GM19397 (cell line): ENCODE data around the gene PGD.
"Not testable (repeated sequence)": the region's sequence is repeated elsewhere in the genome, so short reads cannot be mapped to it uniquely, and the experiment has no call there.

Experiments used
- ATAC-seq: cut with Tn5 transposase; IDR thresholded peaks from one replicate; pipeline ENCODE4 v1.9.1; 2021; ENCODE audit warnings: mild to moderate bottlenecking, moderate library complexity; ENCODE audit not compliant: unreplicated experiment

PGD gene

GRCh38 chr1:10398278-10398733 lies 558 bp upstream of the PGD start:
- peak; percentile 24 for ATAC-seq

GRCh38 chr1:10399444-10399941 lies 629 bp downstream of the PGD start:
- ATAC-seq, result no peak

DNA sequence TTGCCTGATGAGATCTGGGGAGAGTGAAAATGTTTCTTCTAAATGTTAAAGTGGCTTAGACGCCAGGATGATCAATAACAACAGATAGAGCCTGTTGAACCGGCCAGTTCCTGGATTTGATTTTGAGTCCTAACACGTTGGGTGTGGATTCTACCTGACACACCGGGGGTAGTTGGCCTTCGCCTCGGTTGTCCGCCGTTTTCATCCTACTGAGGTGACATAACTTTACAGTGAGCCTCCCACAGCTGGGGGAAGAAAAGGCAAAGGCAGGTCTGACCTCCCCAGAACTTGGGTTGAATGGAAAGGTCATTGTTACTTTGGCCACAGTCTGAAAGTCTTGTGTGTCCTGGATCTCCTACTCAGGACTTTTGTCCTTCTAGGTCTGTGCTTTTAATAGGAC lies 1.1 kb downstream of the PGD start:
- no peak for ATAC-seq

DNA sequence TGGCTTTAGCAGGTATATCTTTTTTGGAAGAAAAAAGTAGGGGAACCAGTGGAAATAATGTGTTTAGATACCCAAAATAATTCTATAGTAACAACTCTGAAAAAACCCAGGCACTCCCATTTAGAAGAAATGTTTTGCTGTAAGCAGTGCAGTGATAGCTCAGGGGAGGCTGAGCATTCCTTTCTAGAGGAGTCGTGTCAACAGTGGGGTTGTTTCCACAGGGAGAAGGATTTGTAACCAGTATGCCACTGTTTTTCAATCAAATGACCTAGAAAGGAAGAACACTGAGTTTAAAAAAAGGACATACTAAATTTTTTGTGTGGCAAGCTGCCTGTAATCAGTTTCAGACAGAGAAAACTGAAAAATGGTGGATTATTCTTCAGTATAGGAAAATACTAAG lies 2.4 kb downstream of the PGD start:
- ATAC-seq, result no peak

GRCh38 chr1:10402729-10403274 lies 3.9 kb downstream of the PGD start:
- no peak for ATAC-seq

GRCh38 chr1:10407201-10407600 lies 8.3 kb downstream of the PGD start:
- ATAC-seq, result no peak

DNA sequence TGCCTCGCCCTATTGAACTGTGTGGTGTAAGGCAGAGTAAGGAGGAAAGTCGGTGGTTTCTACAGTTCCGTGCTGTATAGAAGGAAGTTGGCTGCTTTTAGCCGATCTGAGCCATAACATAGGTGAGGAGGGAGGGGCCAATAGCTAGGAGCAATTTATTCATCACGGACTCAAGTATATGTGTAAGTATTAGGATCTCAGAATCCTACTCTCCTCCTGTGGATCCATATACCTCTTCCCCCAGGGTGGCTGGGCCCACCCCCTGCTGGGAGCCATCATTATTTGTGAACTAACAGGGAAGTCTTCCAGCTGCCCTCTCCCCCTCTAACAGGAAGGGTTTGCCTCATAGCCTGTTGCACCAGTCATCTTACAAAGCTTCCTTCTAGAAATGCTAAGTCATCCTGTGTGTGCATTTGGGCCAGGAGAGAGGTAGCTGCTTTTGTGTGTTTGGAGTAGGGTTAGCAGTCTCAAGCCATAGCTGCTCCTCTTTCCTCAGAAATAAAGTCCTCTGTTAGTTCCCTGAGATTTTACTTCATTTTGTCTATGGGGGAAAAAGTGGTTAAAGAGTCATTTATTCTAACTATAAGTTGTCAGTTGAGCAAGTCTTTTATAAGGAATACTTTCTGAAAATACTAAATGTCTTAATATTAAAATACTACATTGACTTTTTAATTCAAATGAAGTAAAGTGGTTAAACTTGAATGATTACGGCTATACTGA lies 16.5 kb downstream of the PGD start:
- ATAC-seq, result no peak

- ATAC-seq, result not testable (repeated sequence)
Observed at GRCh38 chr1:10415967-10416366, 17.1 kb downstream of the PGD start.

DNA sequence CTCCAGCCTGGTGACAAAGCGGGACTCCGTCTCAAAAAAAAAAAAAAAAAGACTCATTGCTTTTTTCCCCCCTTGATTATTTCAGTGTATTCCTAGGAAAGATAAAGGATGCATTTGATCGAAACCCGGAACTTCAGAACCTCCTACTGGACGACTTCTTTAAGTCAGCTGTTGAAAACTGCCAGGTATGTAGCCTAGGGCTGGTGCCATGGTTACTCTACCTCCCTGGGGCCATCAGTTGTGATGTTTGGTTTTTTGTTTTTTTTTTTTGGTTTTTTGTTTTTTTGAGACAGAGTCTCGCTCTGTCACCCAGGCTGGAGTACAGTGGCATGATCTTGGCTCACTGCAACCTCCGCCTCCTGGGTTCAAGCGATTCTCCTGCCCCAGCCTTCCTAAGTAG lies 19.9 kb downstream of the PGD start:
- ATAC-seq, result not testable (repeated sequence)

- no peak for ATAC-seq
Observed at GRCh38 chr1:10419351-10419750, 20.5 kb downstream of the PGD start.

DNA sequence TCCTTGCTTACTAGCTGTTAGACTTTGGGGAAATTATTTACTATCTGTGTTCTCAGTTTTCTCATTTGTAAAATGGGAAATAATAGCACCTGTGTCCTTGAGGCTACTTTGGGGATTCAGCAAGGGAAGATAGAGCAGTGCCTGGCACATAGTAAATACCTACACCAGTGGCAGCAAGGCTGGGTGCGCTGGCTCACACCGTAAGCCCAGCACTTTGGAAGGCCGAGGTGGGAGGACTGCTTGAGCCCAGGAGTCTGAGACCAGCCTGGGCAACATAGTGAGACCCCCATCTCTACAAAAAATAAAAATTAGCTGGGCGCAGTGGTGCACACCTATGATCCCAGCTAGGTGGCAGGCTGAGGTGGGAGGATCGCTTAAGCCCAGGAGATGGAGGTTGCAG lies 22.8 kb downstream of the PGD start:
- no peak for ATAC-seq

DNA sequence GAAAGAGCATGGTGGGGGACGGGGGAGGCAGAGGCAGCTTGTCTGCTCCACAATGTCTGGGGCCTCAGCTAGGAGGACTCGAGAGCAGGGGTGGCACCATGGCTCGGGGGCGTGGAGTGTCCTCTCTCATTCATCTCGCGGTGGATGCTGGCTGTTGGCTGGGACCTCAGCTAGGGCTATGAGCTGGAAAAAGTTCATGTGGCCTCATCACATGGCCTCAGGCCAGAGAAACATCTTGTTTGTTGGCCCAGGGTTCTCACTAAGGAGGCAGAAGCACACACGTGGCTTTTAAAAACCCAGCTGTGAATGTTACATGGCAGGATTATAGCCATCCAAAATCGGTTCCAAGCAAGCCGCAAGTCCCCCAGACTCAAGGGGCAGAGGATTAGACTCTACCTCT lies 25.2 kb downstream of the PGD start:
- no peak for ATAC-seq

- ATAC-seq, result no peak
Observed at GRCh38 chr1:10424651-10425050, 25.8 kb downstream of the PGD start.

GRCh38 chr1:10425826-10426534 lies 27.1 kb downstream of the PGD start:
- not testable (repeated sequence) for ATAC-seq

DNA sequence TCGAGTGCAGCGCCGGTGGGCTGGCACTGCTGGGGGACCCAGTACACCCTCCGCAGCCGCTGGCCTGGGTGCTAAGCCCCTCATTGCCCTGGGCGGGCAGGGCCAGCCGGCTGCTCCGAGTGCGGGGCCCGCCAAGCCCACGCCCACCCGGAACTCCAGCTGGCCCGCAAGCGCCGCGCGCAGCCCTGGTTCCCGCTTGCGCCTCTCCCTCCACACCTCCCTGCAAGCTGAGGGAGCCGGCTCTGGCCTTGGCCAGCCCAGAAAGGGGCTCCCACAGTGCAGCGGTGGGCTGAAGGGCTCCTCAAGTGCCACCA lies 27.6 kb downstream of the PGD start:
- ATAC-seq, result not testable (repeated sequence)

GRCh38 chr1:10428984-10429383 lies 30.1 kb downstream of the PGD start:
- no peak for ATAC-seq

- no peak for ATAC-seq
Observed at GRCh38 chr1:10429868-10430215, 31.0 kb downstream of the PGD start.

DNA sequence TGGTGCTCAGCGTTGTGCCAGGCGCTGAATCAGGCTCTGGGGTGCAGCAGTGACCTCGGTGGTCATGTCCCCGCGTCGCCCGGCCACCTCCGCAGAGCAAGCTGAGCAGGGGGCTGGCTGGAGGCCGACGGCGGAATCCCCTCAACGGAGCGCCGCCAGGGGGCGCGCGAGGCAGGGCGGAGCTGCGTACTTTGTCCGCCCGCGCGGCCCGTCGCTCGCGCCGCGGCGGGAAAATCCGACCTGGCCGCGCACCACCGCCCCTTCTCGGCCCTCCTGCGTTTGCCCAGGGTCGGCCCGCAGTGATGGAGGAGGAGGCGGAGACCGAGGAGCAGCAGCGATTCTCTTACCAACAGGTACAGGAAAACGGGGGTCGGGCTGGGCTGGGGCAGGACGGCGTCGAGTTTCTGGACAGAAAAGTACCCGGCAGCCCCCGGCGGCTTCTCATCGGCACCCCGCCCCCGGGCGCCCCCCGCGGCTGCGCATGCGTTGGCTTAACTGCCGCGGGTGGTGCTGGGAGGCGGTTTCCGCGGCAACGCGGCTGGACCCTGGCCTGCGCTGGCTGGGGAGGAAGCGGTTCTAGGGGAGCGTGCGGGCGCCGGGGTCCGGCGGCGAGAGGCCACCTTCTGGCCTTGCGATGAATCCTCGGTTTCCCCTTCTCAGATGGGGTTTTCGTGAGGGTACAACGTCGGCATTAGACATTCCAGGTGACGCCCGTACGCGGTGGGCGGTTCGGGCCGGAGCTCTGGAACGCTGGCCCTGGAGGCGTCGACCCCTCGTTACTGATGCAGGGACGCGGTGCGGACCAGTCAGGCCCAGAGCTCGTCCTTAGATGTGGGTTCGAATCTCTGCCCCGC lies 31.6 kb downstream of the PGD start, which contains the start of gene CENPS:
Gene CENPS, plus strand, starts transcription at position 218 of the 854 bp plus-strand sequence. Its CDS starts 85 bp downstream, at position 303.
- ATAC-seq, result peak; percentile 79

GRCh38 chr1:10431070-10431730 lies 32.3 kb downstream of the PGD start:
- ATAC-seq, result no peak

- ATAC-seq, result no peak
Observed at GRCh38 chr1:10432910-10433700, 34.2 kb downstream of the PGD start.
